ENCODE measurements around the gene OLFM1. TPM values are rescaled to one million over a fixed set of nuclear protein-coding genes. Genes with fewer than 3 reads are reported as not detected.

Gene OLFM1
- total RNA-seq, 1 experiment from 2014 or later = 3.5 TPM

- ChIA-PET POLR2A (no interaction called here), RAD21 (ENCODE audit: low non-redundant PET in 1 of 2, low total read pairs in 2 of 2, uncharacterized antibody in 2 of 2, unreplicated experiment in 2 of 2) (no interaction called here), CTCF (no interaction called here)
- Histone ChIP-seq H4K20me1 (ENCODE audit: insufficient read depth) (no peaks in the 10 kb centered on the region), H3K9me3 (ENCODE audit: control insufficient read depth in 1 of 2, insufficient read depth in 1 of 2, low read depth in 1 of 2, low read length in 2 of 2) (no peaks in the 10 kb centered on the region), H3K9ac (ENCODE audit: low read length) (no peak overlapping the region), H3K79me2 (ENCODE audit: insufficient read depth, low read length) (no peaks in the 10 kb centered on the region), H3K9me2 (ENCODE audit: insufficient read depth) (no peaks in the 10 kb centered on the region), H3K4me2 (ENCODE audit: low read length) (no peak overlapping the region), H3K27ac (ENCODE audit: low read depth, low read length) (no peak overlapping the region), H3K36me3 (ENCODE audit: control insufficient read depth in 1 of 2, insufficient read depth in 2 of 2, low read length in 2 of 2) (no peaks in the 10 kb centered on the region), H3K4me3 (replicated peaks in 1 of 2; ENCODE audit: low read depth in 1 of 2, low read length in 2 of 2) (no peak overlapping the region), H3K27me3 (ENCODE audit: insufficient read depth, low read length) (peaks cover 26% of the 10 kb centered on the region; the same call in 1 of the 2 replicates), H3K4me1 (ENCODE audit: control insufficient read depth in 1 of 2, insufficient read depth in 2 of 2, low read length in 2 of 2) (peaks cover 4 to 5% of the 10 kb centered on the region in 2 experiments; a peak in 2 of 4 replicates), H2AFZ (ENCODE audit: low read depth, low read length, poor library complexity, severe bottlenecking) (no peak overlapping the region)
- BruUV-seq (replicated peaks) = no TSS peak
- intact Hi-C loops (cut with micrococcal nuclease) = loop anchor here (5.0 to 10.0 kb wide), 3 partner anchors 171 to 881 kb away; partner anchors contain the start of gene UBAC1
- TF ChIP-seq RAD21 (IDR thresholded peaks at IDR 0.05; ENCODE audit: low read depth) = no peak
- no peak for TF ChIP-seq MAX (IDR thresholded peaks at IDR 0.05)
- no peak for TF ChIP-seq FOSL1 (IDR thresholded peaks at IDR 0.05; ENCODE audit: low read depth)
- TF ChIP-seq EGR1 (IDR thresholded peaks at IDR 0.05; ENCODE audit: low read depth) = no peak
- DNase-seq (ENCODE audit: low read depth, low spot score) (no peak), ATAC-seq (no peak)
Observed at GRCh38 chr9:135084262-135084661, 3.2 kb upstream of the OLFM1 start.

GRCh38 chr9:135084881-135085760 is 2.3 kb upstream of the OLFM1 start:
- Histone ChIP-seq H3K4me2 (ENCODE audit: low read length) (no peak overlapping the region), H3K9me2 (ENCODE audit: insufficient read depth) (no peaks in the 10 kb centered on the region), H3K36me3 (ENCODE audit: control insufficient read depth in 1 of 2, insufficient read depth in 2 of 2, low read length in 2 of 2) (no peaks in the 10 kb centered on the region), H3K4me3 (replicated peaks in 1 of 2; ENCODE audit: low read depth in 1 of 2, low read length in 2 of 2) (no peak overlapping the region), H3K9me3 (ENCODE audit: control insufficient read depth in 1 of 2, insufficient read depth in 1 of 2, low read depth in 1 of 2, low read length in 2 of 2) (no peaks in the 10 kb centered on the region), H3K4me1 (ENCODE audit: control insufficient read depth in 1 of 2, insufficient read depth in 2 of 2, low read length in 2 of 2) (peaks cover 4 to 5% of the 10 kb centered on the region in 2 experiments; a peak in 2 of 4 replicates), H3K79me2 (ENCODE audit: insufficient read depth, low read length) (no peaks in the 10 kb centered on the region), H3K27ac (ENCODE audit: low read depth, low read length) (no peak overlapping the region), H2AFZ (ENCODE audit: low read depth, low read length, poor library complexity, severe bottlenecking) (no peak overlapping the region), H3K9ac (ENCODE audit: low read length) (no peak overlapping the region), H3K27me3 (ENCODE audit: insufficient read depth, low read length) (peaks cover 22% of the 10 kb centered on the region; the same call in 1 of the 2 replicates), H4K20me1 (ENCODE audit: insufficient read depth) (no peaks in the 10 kb centered on the region)
- intact Hi-C loops (cut with micrococcal nuclease) = loop anchor here (5.0 to 10.0 kb wide), 3 partner anchors 170 to 880 kb away; partner anchors contain the start of gene UBAC1
- no peak for ATAC-seq
- no peak for DNase-seq (ENCODE audit: low read depth, low spot score)
- TF ChIP-seq MAX (IDR thresholded peaks at IDR 0.05) (no peak), POLR2AphosphoS5 (IDR thresholded peaks at IDR 0.05; ENCODE audit: low read depth, low read length) (no peak), CTCF (IDR thresholded peaks at IDR 0.05 in 2 of 3, conservative IDR thresholded peaks at IDR 0.05 in 1 of 3; ENCODE audit: borderline replicate concordance in 1 of 3, insufficient read depth in 1 of 3, low read depth in 2 of 3, low read length in 2 of 3) (0 out of 6 replicates have a peak, but pooled peaks of 2 of the 3 experiments have one; percentile 6)
- ChIA-PET CTCF (interaction anchor here (2.7 kb wide), 1 partner anchor 327 kb away, joined by 16 read pairs; no protein-coding TSS in a partner anchor), RAD21 (ENCODE audit: low non-redundant PET in 1 of 2, low total read pairs in 2 of 2, uncharacterized antibody in 2 of 2, unreplicated experiment in 2 of 2) (no interaction called here), POLR2A (no interaction called here)
- BruUV-seq (replicated peaks) = no TSS peak
